ENCODE data around the gene PAIP2B.

GRCh38 chr2:71174207-71174606 is 52.7 kb downstream of the PAIP2B start:
- TF ChIP-seq POLR2A (IDR thresholded peaks at IDR 0.05) = no peak
- TF ChIP-seq CTCF (IDR thresholded peaks at IDR 0.05) = no peak

Measured in esophagus squamous epithelium (tissue), 4 donors.